ENCODE results near the gene AOPEP.

Gene AOPEP

GRCh38 chr9:95116002-95116807 is 389.7 kb downstream of the AOPEP start:
- FAIRE-seq (no peak), DNase-seq (ENCODE audit: insufficient read length, low spot score) (no peak)

GRCh38 chr9:95116808-95117204 is 390.3 kb downstream of the AOPEP start:
- DNase-seq (ENCODE audit: insufficient read length, low spot score) (no peak), FAIRE-seq (no peak)

GRCh38 chr9:95118596-95118995 is 392.1 kb downstream of the AOPEP start:
- no peak for FAIRE-seq

GRCh38 chr9:95120781-95121370 is 394.4 kb downstream of the AOPEP start:
- FAIRE-seq (no peak), DNase-seq (ENCODE audit: insufficient read length, low spot score) (no peak)

More at GRCh38 chr9:95118596-95118995, 392.1 kb downstream of the AOPEP start:
- DNase-seq (ENCODE audit: insufficient read length, low spot score): no peak

- FAIRE-seq (no peak), DNase-seq (ENCODE audit: insufficient read length, low spot score) (no peak)
Measured at GRCh38 chr9:95124582-95125367, 398.3 kb downstream of the AOPEP start.

GRCh38 chr9:95125652-95126051 is 399.2 kb downstream of the AOPEP start:
- DNase-seq (ENCODE audit: insufficient read length, low spot score) (no peak), FAIRE-seq (no peak)

- DNase-seq (ENCODE audit: insufficient read length, low spot score) (no peak), FAIRE-seq (no peak)
Measured at GRCh38 chr9:95126739-95127138, 400.2 kb downstream of the AOPEP start.

GRCh38 chr9:95127249-95128176 is 401.0 kb downstream of the AOPEP start:
- DNase-seq (ENCODE audit: insufficient read length, low spot score): peak; percentile 57
- FAIRE-seq: no peak

- DNase-seq (ENCODE audit: insufficient read length, low spot score): no peak
- no peak for FAIRE-seq
Measured at GRCh38 chr9:95128177-95128524, 401.7 kb downstream of the AOPEP start.

GRCh38 chr9:95129476-95130291 is 403.2 kb downstream of the AOPEP start:
- no peak for FAIRE-seq
- DNase-seq (ENCODE audit: insufficient read length, low spot score): no peak

GRCh38 chr9:95130484-95130883 is 404.0 kb downstream of the AOPEP start:
- FAIRE-seq (no peak), DNase-seq (ENCODE audit: insufficient read length, low spot score) (no peak)

- FAIRE-seq (peak; percentile 83), DNase-seq (ENCODE audit: insufficient read length, low spot score) (peak; percentile 52)
Measured at GRCh38 chr9:95131023-95131943, 404.8 kb downstream of the AOPEP start.

- no peak for FAIRE-seq
- DNase-seq (ENCODE audit: insufficient read length, low spot score): no peak
Measured at GRCh38 chr9:95132366-95133324, 406.1 kb downstream of the AOPEP start.

GRCh38 chr9:95133325-95133705 is 406.8 kb downstream of the AOPEP start:
- DNase-seq (ENCODE audit: insufficient read length, low spot score) (no peak), FAIRE-seq (no peak)

- no peak for FAIRE-seq
- no peak for DNase-seq (ENCODE audit: insufficient read length, low spot score)
Measured at GRCh38 chr9:95134457-95134881, 408.0 kb downstream of the AOPEP start.

- FAIRE-seq: no peak
- DNase-seq (ENCODE audit: insufficient read length, low spot score): no peak
Measured at GRCh38 chr9:95135756-95136155, 409.3 kb downstream of the AOPEP start.
